Lung (tissue), 16 donors: Measurements from ENCODE around the gene BPIFA2. TPM values are rescaled to one million over a fixed set of nuclear protein-coding genes. Genes with fewer than 3 reads are reported as not detected.
"Not testable (repeated sequence)": the region's sequence is repeated elsewhere in the genome, so short reads cannot be mapped to it uniquely, and the experiment has no call there.

Source experiments
- ATAC-seq: fragments of 200-7000 bp; cut with Tn5 transposase; one replicate; pipeline ENCODE4 v1.9.1; 2020; ENCODE audit warnings: moderate number of reproducible peaks; ENCODE audit not compliant: insufficient read depth, low FRiP score
- DNase-seq, 3 donors: peaks; one replicate each; pipeline ENCODE4 v3.0.0-alpha.2; 2013 to 2017
- H3K27ac ChIP-seq, 2 donors: one replicate each; pipeline ENCODE4 v1.5.1; 2013; ENCODE audit warnings: mild to moderate bottlenecking in 2 of 2, moderate library complexity in 2 of 2, control low read depth in 1 of 2, inconsistent platforms in 1 of 2, low read depth in 1 of 2, low read length in 1 of 2
- H3K27me3 ChIP-seq, 3 donors: one replicate each; pipeline ENCODE4 v1.5.1; 2013; ENCODE audit warnings: low read length in 2 of 3; ENCODE audit not compliant: control insufficient read depth in 3 of 3, insufficient read depth in 3 of 3
- H3K36me3 ChIP-seq, 4 donors: one replicate each; pipeline ENCODE4 v1.5.1; 2013; ENCODE audit warnings: low read length in 4 of 4, mild to moderate bottlenecking in 1 of 4, moderate library complexity in 1 of 4; ENCODE audit not compliant: control insufficient read depth in 4 of 4, insufficient read depth in 4 of 4
- H3K4me1 ChIP-seq, 5 donors: one replicate each; pipeline ENCODE4 v1.5.1; 2013; ENCODE audit warnings: low read length in 5 of 5, mild to moderate bottlenecking in 2 of 5, moderate library complexity in 1 of 5; ENCODE audit not compliant: control insufficient read depth in 5 of 5, insufficient read depth in 5 of 5
- H3K4me3 ChIP-seq: one replicate; pipeline ENCODE4 v1.5.1; 2013; ENCODE audit warnings: mild to moderate bottlenecking, control low read depth, moderate library complexity
- H3K9ac ChIP-seq, 2 donors: one replicate each; pipeline ENCODE4 v1.5.1; 2013; ENCODE audit warnings: low read length in 2 of 2, control low read depth in 1 of 2; ENCODE audit not compliant: insufficient read depth in 1 of 2
- H3K9me3 ChIP-seq, 4 donors: one replicate each; pipeline ENCODE4 v1.5.1; 2013; ENCODE audit warnings: low read length in 3 of 4, mild to moderate bottlenecking in 1 of 4, moderate library complexity in 1 of 4; ENCODE audit not compliant: control insufficient read depth in 4 of 4, insufficient read depth in 3 of 4
- CTCF ChIP-seq: IDR thresholded peaks from 2 replicates; pipeline ENCODE4 v1.5.1; 2012; ENCODE audit warnings: mild to moderate bottlenecking; ENCODE audit errors: control extremely low read depth, extremely low read depth
- WGBS, 2 donors: extraction: QIAGEN DNeasy Blood & Tissue Kit; methylation state at CpG; one replicate each; pipeline ENCODE4 v1.1.7; 2013; 5-methylcytosine and 5-hydroxymethylcytosine counted together
- long read RNA-seq, 5 donors: transcript quantifications; one replicate each; lab custom pipeline, GENCODE V29; 2026
- polyA plus RNA-seq, 2 donors: library from polyadenylated mRNA; stranded (reverse); fragments of 200-250 nt; gene quantifications; one replicate each; pipeline ENCODE4 v1.2.1, GENCODE V29; 2013
- total RNA-seq, 2 donors: library from RNA; depleted of rRNA in 1 of 2; stranded (reverse); fragments of >200 nt in 1 of 2; gene quantifications; one replicate each; pipeline ENCODE4 v1.2.1, GENCODE V29; 2014 to 2021
- donor health status: control.
- donor health status: control.
- donor health status: Bipolar disorder and iron deficiency.
- donor health status: healthy.
- donor health status: DM: yes; HTN: yes; CAD: no.

The BPIFA2 gene
- total RNA-seq (under 1 TPM in 1 of 2 donors, not detected in 1; 0.40 TPM), polyA plus RNA-seq (1 to 10 TPM; 1.2 to 3.1 TPM)
- long read RNA-seq, donor 1, result 0 reads
- long read RNA-seq, donor 2, result 0 reads
- long read RNA-seq, donor 3, result 0 reads
- long read RNA-seq, donor 4, result 0 reads
- long read RNA-seq, donor 5, result 0 reads

- Histone ChIP-seq H3K27me3 (peaks cover 0 to 4% (median 4%) of the 10 kb centered on the region in 3 donors), H3K27ac (no peak within 1 kb of the TSS), H3K9me3 (peaks cover 0 to 11% (median 1%) of the 10 kb centered on the region in 4 donors), H3K9ac (no peak within 1 kb of the TSS), H3K36me3 (no peaks in the 10 kb centered on the region), H3K4me3 (no peak within 1 kb of the TSS), H3K4me1 (no peaks in the 10 kb centered on the region)
- DNase-seq, result no peak
- 80 to 87% methylated on average over 8 of the region's 8 CpGs for WGBS, 2 donors
- no peak for TF ChIP-seq CTCF
- no peak for ATAC-seq
Measured at GRCh38 chr20:33167859-33168258, at the start of gene BPIFA2. TSS of gene BPIFA2 (plus strand) at chr20:33168159. CDS start at chr20:33169146, 987 bp downstream.

GRCh38 chr20:33119725-33120720, 47.9 kb upstream of the BPIFA2 start:
- H3K27me3 ChIP-seq, result no peaks in the 10 kb centered on the region
- no peak for ATAC-seq
- H3K4me1 ChIP-seq, result peaks cover 0 to 3% (median 0%) of the 10 kb centered on the region in 5 donors
- 79 to 87% methylated on average over 3 of the region's 3 CpGs for WGBS, 2 donors
- no peak overlapping the region for H3K4me3 ChIP-seq
- DNase-seq, result no peak
- no peak overlapping the region for H3K27ac ChIP-seq
- H3K9ac ChIP-seq, result no peak overlapping the region
- no peaks in the 10 kb centered on the region for H3K36me3 ChIP-seq
- TF ChIP-seq CTCF, result no peak
- H3K9me3 ChIP-seq, result peaks cover 0 to 7% (median 0%) of the 10 kb centered on the region in 4 donors

GRCh38 chr20:33120934-33121333, 47.0 kb upstream of the BPIFA2 start:
- Histone ChIP-seq H3K27ac (no peak overlapping the region), H3K9ac (no peak overlapping the region), H3K4me3 (no peak overlapping the region), H3K27me3 (no peaks in the 10 kb centered on the region), H3K36me3 (no peaks in the 10 kb centered on the region), H3K9me3 (peaks cover 0 to 7% (median 0%) of the 10 kb centered on the region in 4 donors), H3K4me1 (peaks cover 0 to 3% (median 0%) of the 10 kb centered on the region in 5 donors)
- no peak for TF ChIP-seq CTCF
- ATAC-seq (no peak), DNase-seq (no peak)
- WGBS, 2 donors, result 93 to 97% methylated on average over 3 of the region's 3 CpGs

GRCh38 chr20:33122297-33122696, 45.7 kb upstream of the BPIFA2 start:
- not testable (repeated sequence) for H3K36me3 ChIP-seq, H3K27me3 ChIP-seq, DNase-seq, H3K4me3 ChIP-seq, H3K9me3 ChIP-seq, H3K4me1 ChIP-seq, H3K27ac ChIP-seq, H3K9ac ChIP-seq, ATAC-seq
- 52 to 55% methylated on average over 1 of the region's 1 CpG for WGBS, 2 donors
